Trophoblast cell (in vitro differentiated cells and primary cell): ENCODE results near the gene BNC2.

Experiments used
- DNase-seq, 2 donors: peaks; one replicate each; pipeline ENCODE4 v3.0.0-alpha.2; 2016
- H2AFZ ChIP-seq: 2 replicates; pipeline ENCODE4 v1.6.1; 2013; ENCODE audit warnings: low read length, moderate library complexity, mild to moderate bottlenecking; ENCODE audit not compliant: insufficient read depth, poor library complexity
- H2AK5ac ChIP-seq: 2 replicates; pipeline ENCODE4 v1.6.1; 2013; ENCODE audit warnings: mild to moderate bottlenecking, low read length
- H2BK120ac ChIP-seq: 2 replicates; pipeline ENCODE4 v1.6.1; 2013; ENCODE audit warnings: low read length, mild to moderate bottlenecking, moderate library complexity; ENCODE audit not compliant: insufficient read depth, poor library complexity
- H2BK12ac ChIP-seq: 2 replicates; pipeline ENCODE4 v1.6.1; 2013; ENCODE audit warnings: mild to moderate bottlenecking, low read length, moderate library complexity
- H2BK5ac ChIP-seq: 2 replicates; pipeline ENCODE4 v1.6.1; 2013; ENCODE audit warnings: low read length, low read depth, moderate library complexity, mild to moderate bottlenecking; ENCODE audit not compliant: poor library complexity
- H3K14ac ChIP-seq: 2 replicates; pipeline ENCODE4 v1.6.1; 2013; ENCODE audit warnings: mild to moderate bottlenecking, low read length
- H3K18ac ChIP-seq: 2 replicates; pipeline ENCODE4 v1.6.1; 2013; ENCODE audit warnings: mild to moderate bottlenecking, low read length
- H3K23ac ChIP-seq: 2 replicates; pipeline ENCODE4 v1.6.1; 2013; ENCODE audit warnings: low read length
- H3K27ac ChIP-seq: 2 replicates; pipeline ENCODE4 v1.5.1; 2013; ENCODE audit warnings: low read depth, mild to moderate bottlenecking, inconsistent platforms, low read length, moderate library complexity
- H3K27me3 ChIP-seq: 2 replicates; pipeline ENCODE4 v1.6.1; 2013; ENCODE audit warnings: inconsistent platforms, mild to moderate bottlenecking, low read length, moderate library complexity; ENCODE audit not compliant: insufficient read depth
- H3K36me3 ChIP-seq, 2 experiments: 1 replicate in 1 of 2; 2 replicates in 1 of 2; pipeline ENCODE4 v1.6.1; 2013; ENCODE audit warnings: low read length in 2 of 2, mild to moderate bottlenecking in 2 of 2, moderate library complexity in 1 of 2; ENCODE audit not compliant: insufficient read depth in 2 of 2, control insufficient read depth in 1 of 2
- H3K4ac ChIP-seq: 2 replicates; pipeline ENCODE4 v1.6.1; 2013; ENCODE audit warnings: low read depth, mild to moderate bottlenecking, low read length, moderate library complexity
- H3K4me1 ChIP-seq, 2 experiments: 1 replicate in 1 of 2; 2 replicates in 1 of 2; pipeline ENCODE4 v1.6.1; 2013; ENCODE audit warnings: low read length in 2 of 2, mild to moderate bottlenecking in 2 of 2, moderate library complexity in 1 of 2; ENCODE audit not compliant: insufficient read depth in 2 of 2, control insufficient read depth in 1 of 2
- H3K4me2 ChIP-seq: 2 replicates; pipeline ENCODE4 v1.6.1; 2013; ENCODE audit warnings: inconsistent platforms, mild to moderate bottlenecking, low read length, moderate library complexity
- H3K4me3 ChIP-seq: 2 replicates; pipeline ENCODE4 v1.5.1; 2013; ENCODE audit warnings: mild to moderate bottlenecking, low read depth, low read length, inconsistent platforms
- H3K79me1 ChIP-seq: one replicate; pipeline ENCODE4 v1.6.1; 2013; ENCODE audit warnings: low read length
- H3K79me2 ChIP-seq: 2 replicates; pipeline ENCODE4 v1.6.1; 2013; ENCODE audit warnings: low read length, mild to moderate bottlenecking; ENCODE audit not compliant: control insufficient read depth, insufficient read depth, poor library complexity
- H3K9ac ChIP-seq: 2 replicates; pipeline ENCODE4 v1.6.1; 2013; ENCODE audit warnings: mild to moderate bottlenecking, low read length
- H3K9me3 ChIP-seq: 2 replicates; pipeline ENCODE4 v1.6.1; 2013; ENCODE audit warnings: low read depth, mild to moderate bottlenecking, control low read depth, inconsistent platforms, low read length; ENCODE audit not compliant: insufficient read depth
- H4K12ac ChIP-seq: 2 replicates; pipeline ENCODE4 v1.6.1; 2013; ENCODE audit warnings: low read depth, mild to moderate bottlenecking, low read length, moderate library complexity
- H4K8ac ChIP-seq: 2 replicates; pipeline ENCODE4 v1.6.1; 2013; ENCODE audit warnings: low read depth, mild to moderate bottlenecking, low read length, moderate library complexity
- H4K91ac ChIP-seq: one replicate; pipeline ENCODE4 v1.6.1; 2013; ENCODE audit warnings: low read depth, mild to moderate bottlenecking, low read length, moderate library complexity
- WGBS: extraction: QIAGEN DNeasy Blood & Tissue Kit; methylation state at CpG from one replicate; pipeline ENCODE4 v1.1.7; 2013; ENCODE audit warnings: missing lambda C conversion rate; ENCODE audit not compliant: insufficient read length, insufficient coverage; ENCODE audit errors: extremely low coverage; 5-methylcytosine and 5-hydroxymethylcytosine counted together

The BNC2 gene

GRCh38 chr9:16616686-16617085 lies 253.8 kb downstream of the BNC2 start:
- H2BK12ac ChIP-seq, result no peak overlapping the region
- H4K12ac ChIP-seq, result no peak overlapping the region
- no peaks in the 10 kb centered on the region for H3K79me1 ChIP-seq
- no peak overlapping the region for H3K4me2 ChIP-seq
- no peaks in the 10 kb centered on the region for H3K79me2 ChIP-seq
- H2AK5ac ChIP-seq, result no peak overlapping the region
- no peak overlapping the region for H3K27ac ChIP-seq
- no peak overlapping the region for H2AFZ ChIP-seq
- H4K8ac ChIP-seq, result no peak overlapping the region
- DNase-seq, result no peak
- no peaks in the 10 kb centered on the region for H3K27me3 ChIP-seq
- no peak overlapping the region for H2BK5ac ChIP-seq
- no peak overlapping the region for H3K9ac ChIP-seq
- H3K9me3 ChIP-seq, result no peaks in the 10 kb centered on the region
- H3K4me1 ChIP-seq, result peaks cover 8 to 11% of the 10 kb centered on the region in 2 experiments
- no peak overlapping the region for H3K4me3 ChIP-seq
- H3K18ac ChIP-seq, result no peak overlapping the region
- no peak overlapping the region for H4K91ac ChIP-seq
- H3K23ac ChIP-seq, result no peak overlapping the region
- H3K14ac ChIP-seq, result no peak overlapping the region
- H3K36me3 ChIP-seq, result no peaks in the 10 kb centered on the region
- no peak overlapping the region for H2BK120ac ChIP-seq
- H3K4ac ChIP-seq, result no peak overlapping the region
- no CpG with 5 or more reads among the region's 2 CpGs for WGBS

- Histone ChIP-seq H3K27me3 (no peaks in the 10 kb centered on the region), H2BK5ac (no peak overlapping the region), H3K4me2 (no peak overlapping the region), H3K18ac (no peak overlapping the region), H3K4me1 (peaks cover 3 to 5% of the 10 kb centered on the region in 2 experiments), H3K79me2 (no peaks in the 10 kb centered on the region), H2AFZ (no peak overlapping the region), H3K4me3 (no peak overlapping the region), H2AK5ac (no peak overlapping the region), H3K4ac (no peak overlapping the region), H2BK120ac (no peak overlapping the region), H2BK12ac (no peak overlapping the region), H3K36me3 (no peaks in the 10 kb centered on the region), H4K91ac (no peak overlapping the region), H3K79me1 (no peaks in the 10 kb centered on the region), H3K23ac (no peak overlapping the region), H3K14ac (no peak overlapping the region), H4K8ac (no peak overlapping the region), H3K27ac (no peak overlapping the region), H4K12ac (no peak overlapping the region), H3K9me3 (no peaks in the 10 kb centered on the region), H3K9ac (no peak overlapping the region)
- DNase-seq, result no peak
- WGBS, result no CpG with 5 or more reads among the region's 4 CpGs
These were observed 255.0 kb downstream of the BNC2 start for GRCh38 chr9:16615451-16615850.

- no peaks in the 10 kb centered on the region for H3K9me3 ChIP-seq
- H3K9ac ChIP-seq, result no peak overlapping the region
- H2BK5ac ChIP-seq, result no peak overlapping the region
- no peak overlapping the region for H3K4me2 ChIP-seq
- H3K4me1 ChIP-seq, result peaks cover 3 to 5% of the 10 kb centered on the region in 2 experiments
- H2BK12ac ChIP-seq, result no peak overlapping the region
- no peak overlapping the region for H2BK120ac ChIP-seq
- no peaks in the 10 kb centered on the region for H3K79me2 ChIP-seq
- H3K27me3 ChIP-seq, result no peaks in the 10 kb centered on the region
- H3K18ac ChIP-seq, result no peak overlapping the region
- H3K36me3 ChIP-seq, result no peaks in the 10 kb centered on the region
- no peak overlapping the region for H3K23ac ChIP-seq
- no peak overlapping the region for H3K4ac ChIP-seq
- H2AK5ac ChIP-seq, result no peak overlapping the region
- DNase-seq, result no peak
- no peak overlapping the region for H2AFZ ChIP-seq
- no CpG with 5 or more reads among the region's 3 CpGs for WGBS
- H3K27ac ChIP-seq, result no peak overlapping the region
- H4K91ac ChIP-seq, result no peak overlapping the region
- H3K4me3 ChIP-seq, result no peak overlapping the region
- H4K12ac ChIP-seq, result no peak overlapping the region
- no peaks in the 10 kb centered on the region for H3K79me1 ChIP-seq
- H4K8ac ChIP-seq, result no peak overlapping the region
- no peak overlapping the region for H3K14ac ChIP-seq
These were observed 256.9 kb downstream of the BNC2 start for GRCh38 chr9:16613605-16614004.

GRCh38 chr9:16613051-16613450 lies 257.4 kb downstream of the BNC2 start:
- H3K79me2 ChIP-seq, result no peaks in the 10 kb centered on the region
- no peaks in the 10 kb centered on the region for H3K36me3 ChIP-seq
- WGBS, result no CpG with 5 or more reads among the region's 1 CpG
- no peak overlapping the region for H2AK5ac ChIP-seq
- H3K9ac ChIP-seq, result no peak overlapping the region
- H3K18ac ChIP-seq, result no peak overlapping the region
- H3K27ac ChIP-seq, result no peak overlapping the region
- H3K79me1 ChIP-seq, result no peaks in the 10 kb centered on the region
- no peak overlapping the region for H3K4me2 ChIP-seq
- no peaks in the 10 kb centered on the region for H3K27me3 ChIP-seq
- no peak overlapping the region for H4K12ac ChIP-seq
- H2AFZ ChIP-seq, result no peak overlapping the region
- H3K23ac ChIP-seq, result no peak overlapping the region
- H3K4me3 ChIP-seq, result no peak overlapping the region
- H3K9me3 ChIP-seq, result no peaks in the 10 kb centered on the region
- H4K8ac ChIP-seq, result no peak overlapping the region
- H3K4ac ChIP-seq, result no peak overlapping the region
- no peak overlapping the region for H4K91ac ChIP-seq
- no peak for DNase-seq
- no peak overlapping the region for H2BK120ac ChIP-seq
- H2BK12ac ChIP-seq, result no peak overlapping the region
- peaks cover 3 to 5% of the 10 kb centered on the region in 2 experiments for H3K4me1 ChIP-seq
- H3K14ac ChIP-seq, result no peak overlapping the region
- no peak overlapping the region for H2BK5ac ChIP-seq
